Measurements from ENCODE around the gene LIAS. TPM values are rescaled to one million over a fixed set of nuclear protein-coding genes. Genes with fewer than 3 reads are reported as not detected.

The LIAS gene
- total and polyA plus RNA-seq, 2 of the 13 experiments (the other 11 are each of a cell fraction or from before 2014, with no cell fraction given), result 16.0 to 16.6 TPM

DNA sequence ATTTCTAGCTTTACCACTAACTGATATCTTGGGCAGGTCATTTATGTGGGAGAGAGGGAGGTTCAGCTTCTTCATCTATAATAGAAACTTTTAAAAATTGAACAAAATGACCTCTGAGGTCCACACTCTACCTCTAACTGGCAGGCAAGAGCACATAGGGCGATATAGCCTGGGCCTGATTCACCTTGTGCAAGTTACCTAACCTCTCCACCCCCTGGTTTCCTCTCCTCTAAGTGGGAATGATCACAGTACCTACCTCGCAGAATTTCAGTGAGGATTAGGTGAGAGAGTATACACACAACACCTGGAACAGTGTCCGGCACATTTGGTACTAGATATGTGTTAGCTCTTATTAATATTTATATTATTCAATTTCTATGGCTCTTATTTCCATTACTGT, 36.6 kb upstream of the LIAS start:
- no peak for TF ChIP-seq ZNF570 (CRISPR knock-in tag; IDR thresholded peaks at IDR 0.05; ENCODE audit: borderline replicate concordance)
- TF ChIP-seq ZSCAN31 (CRISPR knock-in tag; IDR thresholded peaks at IDR 0.05; ENCODE audit: low read depth), result no peak
- no peak for TF ChIP-seq FOXC1 (CRISPR knock-in tag; IDR thresholded peaks at IDR 0.05; ENCODE audit: borderline replicate concordance)
- TF ChIP-seq JUN (CRISPR knock-in tag; IDR thresholded peaks at IDR 0.05), result no peak
- TF ChIP-seq MTF1 (CRISPR knock-in tag; IDR thresholded peaks at IDR 0.05), result no peak
- no peak for TF ChIP-seq MED13 (CRISPR knock-in tag; IDR thresholded peaks at IDR 0.05)
- TF ChIP-seq, protein P1, sequence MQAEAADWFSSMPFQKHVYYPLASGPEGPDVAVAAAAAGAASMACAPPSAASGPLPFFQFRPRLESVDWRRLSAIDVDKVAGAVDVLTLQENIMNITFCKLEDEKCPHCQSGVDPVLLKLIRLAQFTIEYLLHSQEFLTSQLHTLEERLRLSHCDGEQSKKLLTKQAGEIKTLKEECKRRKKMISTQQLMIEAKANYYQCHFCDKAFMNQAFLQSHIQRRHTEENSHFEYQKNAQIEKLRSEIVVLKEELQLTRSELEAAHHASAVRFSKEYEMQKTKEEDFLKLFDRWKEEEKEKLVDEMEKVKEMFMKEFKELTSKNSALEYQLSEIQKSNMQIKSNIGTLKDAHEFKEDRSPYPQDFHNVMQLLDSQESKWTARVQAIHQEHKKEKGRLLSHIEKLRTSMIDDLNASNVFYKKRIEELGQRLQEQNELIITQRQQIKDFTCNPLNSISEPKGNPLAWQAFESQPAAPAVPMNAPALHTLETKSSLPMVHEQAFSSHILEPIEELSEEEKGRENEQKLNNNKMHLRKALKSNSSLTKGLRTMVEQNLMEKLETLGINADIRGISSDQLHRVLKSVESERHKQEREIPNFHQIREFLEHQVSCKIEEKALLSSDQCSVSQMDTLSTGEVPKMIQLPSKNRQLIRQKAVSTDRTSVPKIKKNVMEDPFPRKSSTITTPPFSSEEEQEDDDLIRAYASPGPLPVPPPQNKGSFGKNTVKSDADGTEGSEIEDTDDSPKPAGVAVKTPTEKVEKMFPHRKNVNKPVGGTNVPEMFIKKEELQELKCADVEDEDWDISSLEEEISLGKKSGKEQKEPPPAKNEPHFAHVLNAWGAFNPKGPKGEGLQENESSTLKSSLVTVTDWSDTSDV (CRISPR knock-in tag; IDR thresholded peaks at IDR 0.05), result no peak
- H3K27ac ChIP-seq (ENCODE audit: extremely low read length, insufficient read depth, low read length), result peak overlapping the region; percentile 40
- ATAC-seq, result peak; percentile 24; the same call in 2 of the 3 replicates
- CTCF ChIA-PET (ENCODE audit: low intra/inter-chr PET ratio, low total read pairs), result no interaction called here
- POLR2A ChIA-PET, result interaction anchor here (1.2 to 1.7 kb wide), 2 partner anchors 16 to 37 kb away, joined by 3 to 4 read pairs; partner anchors contain the start of genes KLB, LIAS and RPL9
- BruUV-seq (replicated peaks), result no TSS peak
- H3K9me3 ChIP-seq (ENCODE audit: low read length), result no peaks in the 10 kb centered on the region
- no peak for DNase-seq (ENCODE audit: low spot score)
- WGBS (ENCODE audit: low lambda C conversion rate), result 86% methylated on average over 3 of the region's 3 CpGs
- H3K4me1 ChIP-seq (ENCODE audit: insufficient read depth, low read length), result peaks cover 89% of the 10 kb centered on the region
- H3K4me3 ChIP-seq (replicated peaks in 1 of 3; ENCODE audit: insufficient read depth in 1 of 3, low read depth in 2 of 3, low read length in 3 of 3), result no peak overlapping the region
- in situ Hi-C loops (cut with HindIII; ENCODE audit: extremely low pct_ligation_motif_present, low pct_unique_long_range_greater_than_20kb) (no loop called here), intact Hi-C loops (cut with micrococcal nuclease; ENCODE audit: unreplicated experiment) (no loop called here)
- peaks cover 0 to 4% of the 10 kb centered on the region in 2 experiments; a peak in 1 of 5 replicates for H3K36me3 ChIP-seq (replicated peaks in 1 of 2; ENCODE audit: control insufficient read depth in 1 of 2, insufficient read depth in 2 of 2, low read length in 2 of 2)
- no peak overlapping the region for H3K9ac ChIP-seq (ENCODE audit: insufficient read depth, low read depth, low read length)
- FAIRE-seq, result no peak
- H4K20me1 ChIP-seq (ENCODE audit: insufficient read depth, low read length), result no peaks in the 10 kb centered on the region
- H3K79me2 ChIP-seq (ENCODE audit: insufficient read depth, low read length), result peaks cover 89% of the 10 kb centered on the region
- H3K27me3 ChIP-seq (ENCODE audit: control insufficient read depth in 1 of 2, insufficient read depth in 2 of 2, low read length in 2 of 2), result no peaks in the 10 kb centered on the region
- no peak overlapping the region for H2AFZ ChIP-seq (ENCODE audit: low read length)
- H3K4me2 ChIP-seq (ENCODE audit: low read depth, low read length), result no peak overlapping the region

Measured in HepG2 (cell line).